ENCODE results near the gene CASTOR1.

GRCh38 chr22:30332994-30333706 lies 43.8 kb upstream of the CASTOR1 start:
- TF ChIP-seq CTCF (IDR thresholded peaks at IDR 0.05) (no peak), POLR2A (IDR thresholded peaks at IDR 0.05) (no peak)
